ENCODE measurements around the gene GSE1.

The GSE1 gene

DNA sequence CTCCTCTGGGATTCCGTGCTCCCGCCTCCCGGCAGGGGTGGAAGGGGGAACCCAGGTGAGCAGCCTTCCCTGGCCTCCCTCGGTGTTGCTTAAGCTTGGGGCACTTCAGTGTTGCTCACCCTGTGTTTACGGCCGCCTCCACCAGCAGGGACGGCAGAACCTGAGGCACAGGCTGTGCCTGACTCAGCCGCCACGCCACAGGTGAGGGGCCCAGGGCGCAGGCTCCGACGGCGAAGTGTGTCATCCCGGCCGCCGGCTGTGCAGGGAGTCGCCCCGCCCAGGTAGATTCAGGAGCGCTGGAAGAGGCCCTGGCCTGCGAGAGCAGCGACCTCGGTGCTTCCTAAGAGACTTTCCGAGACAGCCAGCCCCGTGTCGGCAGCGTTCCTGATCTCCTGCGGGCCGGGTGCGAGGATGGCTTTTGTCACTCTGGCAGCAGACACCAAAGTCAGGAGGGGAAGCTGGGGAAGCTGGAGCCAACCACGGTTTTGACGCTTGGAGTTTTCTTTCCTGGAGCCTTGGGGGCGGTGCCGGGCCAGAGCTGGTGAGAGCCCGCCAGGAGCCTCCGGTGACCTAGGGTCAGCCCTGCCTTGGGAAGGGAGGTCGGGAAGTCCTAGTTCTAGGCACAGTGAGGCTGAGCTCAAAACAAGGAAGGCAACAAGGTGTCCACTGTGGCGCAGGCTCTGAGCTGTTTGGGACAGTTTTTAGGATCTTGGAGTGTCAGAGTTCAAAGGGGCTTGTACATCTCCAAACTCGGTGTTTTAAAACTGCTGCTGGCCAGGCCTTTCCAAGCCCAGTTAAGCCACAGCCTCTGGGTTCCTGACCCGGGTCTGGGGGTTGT, 2.1 kb downstream of the GSE1 start:
- Histone ChIP-seq H3K4me3 (ENCODE audit: low read length in 2 of 2) (peak overlapping the region in 1 of 2 donors; percentile 29), H3K27ac (ENCODE audit: low read length) (peak overlapping the region; percentile 64), H3K27me3 (ENCODE audit: control insufficient read depth in 1 of 2, insufficient read depth in 2 of 2, low read length in 2 of 2) (no peaks in the 10 kb centered on the region), H3K9me3 (ENCODE audit: control insufficient read depth in 2 of 2, low read length in 2 of 2) (no peaks in the 10 kb centered on the region), H3K4me1 (ENCODE audit: control insufficient read depth, insufficient read depth, low read length) (peaks cover 51% of the 10 kb centered on the region), H3K36me3 (ENCODE audit: control insufficient read depth in 2 of 2, insufficient read depth in 2 of 2, low read length in 2 of 2) (no peaks in the 10 kb centered on the region), H3K9ac (ENCODE audit: low read length in 2 of 2) (no peak overlapping the region)

DNA sequence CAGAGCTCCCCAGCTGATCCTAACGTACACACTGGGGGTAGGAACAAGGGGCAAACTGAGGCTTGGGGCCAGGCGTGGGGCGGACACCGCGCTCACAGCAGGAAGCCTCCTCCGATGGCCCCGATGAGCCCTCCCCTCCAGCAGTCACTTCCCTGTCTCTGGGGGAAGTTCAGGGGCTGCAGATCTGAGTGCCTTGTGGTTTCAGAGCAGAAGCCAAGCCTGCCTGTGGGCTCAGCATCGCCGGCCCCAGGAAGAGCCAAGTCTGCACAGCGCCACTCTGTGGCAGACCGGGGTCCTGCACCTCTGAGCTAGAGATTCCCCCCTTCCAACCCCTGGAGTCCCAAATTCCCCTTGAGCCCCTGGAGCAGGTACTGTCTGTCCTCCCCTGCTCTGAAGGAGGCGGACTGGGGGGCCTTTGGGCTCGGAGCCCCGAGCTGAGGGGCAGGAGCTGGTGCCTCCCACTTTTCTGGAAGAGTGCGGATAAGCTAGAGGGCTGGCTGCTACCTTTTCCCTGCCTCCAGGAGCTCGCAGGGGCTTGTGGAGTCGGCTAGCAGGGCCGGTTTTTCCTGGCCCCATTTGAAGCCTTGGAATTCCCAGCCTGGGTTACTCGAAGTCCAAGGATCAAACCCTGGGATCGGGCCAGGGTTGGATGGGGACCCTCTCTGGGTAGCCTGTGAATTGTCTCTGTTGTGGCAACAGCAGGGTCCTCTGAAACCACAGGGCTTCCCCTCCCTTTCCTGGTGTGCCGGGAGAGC, 2.9 kb downstream of the GSE1 start:
- Histone ChIP-seq H3K36me3 (ENCODE audit: control insufficient read depth in 2 of 2, insufficient read depth in 2 of 2, low read length in 2 of 2) (no peaks in the 10 kb centered on the region), H3K27me3 (ENCODE audit: control insufficient read depth in 1 of 2, insufficient read depth in 2 of 2, low read length in 2 of 2) (no peaks in the 10 kb centered on the region), H3K27ac (ENCODE audit: low read length) (peak overlapping the region; percentile 64), H3K4me3 (ENCODE audit: low read length in 2 of 2) (peak overlapping the region in 1 of 2 donors; percentile 54), H3K9ac (ENCODE audit: low read length in 2 of 2) (no peak overlapping the region), H3K4me1 (ENCODE audit: control insufficient read depth, insufficient read depth, low read length) (peaks cover 44% of the 10 kb centered on the region), H3K9me3 (ENCODE audit: control insufficient read depth in 2 of 2, low read length in 2 of 2) (no peaks in the 10 kb centered on the region)

DNA sequence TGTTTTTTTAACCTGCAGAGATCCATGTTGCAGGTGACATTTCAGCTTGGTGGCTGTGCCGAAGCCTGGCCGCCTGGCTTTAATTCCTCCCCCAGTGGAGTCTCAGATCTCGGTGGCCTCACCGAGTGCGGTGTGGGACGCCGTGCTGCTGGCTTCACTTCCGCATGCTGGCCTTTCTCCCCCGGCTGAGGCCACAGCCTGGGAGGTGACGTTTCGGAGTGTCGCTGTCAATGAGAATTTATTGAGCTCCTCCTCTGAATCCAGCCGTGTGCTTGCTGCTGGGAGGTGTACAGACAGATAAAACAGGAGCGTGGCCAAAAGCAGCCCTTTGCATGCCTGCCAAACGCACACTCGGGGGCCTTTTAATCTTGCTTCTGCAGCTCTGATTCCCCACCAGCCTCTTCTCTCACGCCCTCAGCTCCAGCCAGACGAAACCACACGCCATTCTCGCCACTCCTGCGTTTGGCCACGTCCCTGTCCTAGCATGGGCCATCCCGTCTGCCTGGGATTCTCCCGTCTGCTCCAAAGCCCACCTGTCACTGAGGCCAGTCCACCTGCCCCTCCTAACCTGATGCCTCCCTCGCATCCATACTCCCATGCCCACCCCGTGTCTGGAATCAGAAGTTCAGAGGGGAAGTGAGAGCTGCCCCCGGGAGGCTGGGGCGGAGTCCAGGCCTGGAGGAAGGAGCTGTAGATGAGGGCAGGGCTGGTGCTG, 3.6 kb downstream of the GSE1 start:
- H3K4me1 ChIP-seq (ENCODE audit: control insufficient read depth, insufficient read depth, low read length), result peaks cover 39% of the 10 kb centered on the region
- peak overlapping the region; percentile 31 for H3K27ac ChIP-seq (ENCODE audit: low read length)
- peak overlapping the region in 1 of 2 donors; percentile 54 for H3K4me3 ChIP-seq (ENCODE audit: low read length in 2 of 2)
- H3K27me3 ChIP-seq (ENCODE audit: control insufficient read depth in 1 of 2, insufficient read depth in 2 of 2, low read length in 2 of 2), result no peaks in the 10 kb centered on the region
- H3K9me3 ChIP-seq (ENCODE audit: control insufficient read depth in 2 of 2, low read length in 2 of 2), result no peaks in the 10 kb centered on the region
- no peak overlapping the region for H3K9ac ChIP-seq (ENCODE audit: low read length in 2 of 2)
- no peaks in the 10 kb centered on the region for H3K36me3 ChIP-seq (ENCODE audit: control insufficient read depth in 2 of 2, insufficient read depth in 2 of 2, low read length in 2 of 2)

DNA sequence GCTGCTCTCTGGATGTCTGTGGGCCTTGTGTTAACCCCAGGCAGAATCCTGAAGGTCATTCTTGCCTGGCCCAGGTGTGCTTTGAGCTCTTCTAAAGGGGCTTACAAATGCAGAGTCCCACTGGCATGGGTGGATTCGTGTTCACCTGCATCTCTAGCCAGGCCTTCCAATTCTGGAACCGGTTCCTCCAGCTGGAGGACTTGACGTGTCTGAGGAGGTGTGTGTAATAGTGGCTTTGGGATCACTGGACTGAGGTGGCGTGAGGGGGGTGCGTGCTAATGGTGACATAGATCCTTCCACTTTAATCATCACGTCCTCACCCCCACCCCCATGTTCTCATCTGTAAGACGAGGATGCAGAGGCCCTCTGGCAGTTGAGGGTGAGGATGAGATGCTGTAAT, 4.8 kb downstream of the GSE1 start:
- peaks cover 33% of the 10 kb centered on the region for H3K4me1 ChIP-seq (ENCODE audit: control insufficient read depth, insufficient read depth, low read length)
- no peaks in the 10 kb centered on the region for H3K36me3 ChIP-seq (ENCODE audit: control insufficient read depth in 2 of 2, insufficient read depth in 2 of 2, low read length in 2 of 2)
- no peak overlapping the region for H3K9ac ChIP-seq (ENCODE audit: low read length in 2 of 2)
- no peaks in the 10 kb centered on the region for H3K27me3 ChIP-seq (ENCODE audit: control insufficient read depth in 1 of 2, insufficient read depth in 2 of 2, low read length in 2 of 2)
- no peak overlapping the region for H3K27ac ChIP-seq (ENCODE audit: low read length)
- H3K4me3 ChIP-seq (ENCODE audit: low read length in 2 of 2), result no peak overlapping the region
- no peaks in the 10 kb centered on the region for H3K9me3 ChIP-seq (ENCODE audit: control insufficient read depth in 2 of 2, low read length in 2 of 2)

DNA sequence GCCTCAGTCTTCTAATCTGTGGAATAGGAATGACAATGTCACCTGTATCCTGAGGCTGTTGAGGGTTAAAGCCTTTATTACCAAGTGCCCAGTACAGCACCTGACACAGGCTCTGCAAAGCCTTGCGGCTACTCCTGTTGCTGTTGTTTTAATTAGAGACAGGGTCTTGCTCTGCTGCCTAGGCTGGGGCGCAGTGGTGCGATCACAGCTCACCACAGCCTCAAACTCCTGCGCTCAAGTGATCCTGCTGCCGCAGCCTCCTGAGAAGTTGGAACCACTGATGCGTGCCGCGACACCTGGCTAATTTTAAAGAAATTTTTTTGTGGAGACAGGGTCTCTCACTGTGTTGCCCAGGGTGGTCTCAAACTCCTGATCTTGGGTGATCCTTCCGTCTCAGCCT, 5.4 kb downstream of the GSE1 start:
- Histone ChIP-seq H3K4me3 (ENCODE audit: low read length in 2 of 2) (no peak overlapping the region), H3K4me1 (ENCODE audit: control insufficient read depth, insufficient read depth, low read length) (peaks cover 32% of the 10 kb centered on the region), H3K27ac (ENCODE audit: low read length) (no peak overlapping the region), H3K9me3 (ENCODE audit: control insufficient read depth in 2 of 2, low read length in 2 of 2) (no peaks in the 10 kb centered on the region), H3K36me3 (ENCODE audit: control insufficient read depth in 2 of 2, insufficient read depth in 2 of 2, low read length in 2 of 2) (no peaks in the 10 kb centered on the region), H3K27me3 (ENCODE audit: control insufficient read depth in 1 of 2, insufficient read depth in 2 of 2, low read length in 2 of 2) (no peaks in the 10 kb centered on the region), H3K9ac (ENCODE audit: low read length in 2 of 2) (no peak overlapping the region)

DNA sequence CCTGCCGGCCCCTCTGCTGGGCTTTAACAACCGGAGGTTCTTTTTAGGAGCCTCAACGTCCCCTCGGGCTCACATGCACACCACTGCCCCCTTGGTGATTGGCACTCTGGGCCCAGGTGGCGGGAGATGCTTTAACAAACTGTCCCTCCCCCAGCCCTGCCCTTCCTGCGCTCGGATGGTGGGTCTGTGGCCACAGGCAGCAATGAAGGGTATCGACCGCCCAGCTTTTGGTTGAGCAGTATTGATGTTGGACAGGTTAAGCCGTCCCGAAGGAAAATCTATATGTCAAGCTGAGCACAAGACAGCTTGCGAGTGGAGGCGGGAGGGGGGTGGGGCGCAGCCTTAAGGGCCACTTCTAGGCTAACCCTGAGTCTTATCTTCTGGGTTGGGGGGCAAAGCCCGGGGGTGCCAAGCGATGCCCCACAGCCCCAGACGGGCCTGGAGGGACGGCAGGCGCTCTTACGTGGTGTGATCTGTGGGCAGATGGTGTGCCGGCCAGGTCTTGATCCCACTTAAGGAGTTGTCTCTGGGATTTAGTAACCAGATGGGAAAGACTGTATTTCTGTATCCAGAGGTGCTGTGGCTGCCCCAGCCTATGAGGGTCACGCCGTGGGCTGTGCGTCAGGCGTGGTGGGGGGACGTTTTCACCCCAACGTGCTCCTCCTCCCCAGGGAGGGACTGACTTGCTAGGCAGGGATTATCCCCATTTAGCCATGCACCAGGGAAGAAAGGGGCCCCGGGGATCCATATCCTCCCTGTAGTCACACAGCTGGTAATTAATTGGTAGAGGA, 6.2 kb downstream of the GSE1 start:
- H3K4me1 ChIP-seq (ENCODE audit: control insufficient read depth, insufficient read depth, low read length), result peaks cover 30% of the 10 kb centered on the region
- H3K9ac ChIP-seq (ENCODE audit: low read length in 2 of 2), result no peak overlapping the region
- no peak overlapping the region for H3K4me3 ChIP-seq (ENCODE audit: low read length in 2 of 2)
- H3K9me3 ChIP-seq (ENCODE audit: control insufficient read depth in 2 of 2, low read length in 2 of 2), result no peaks in the 10 kb centered on the region
- H3K27ac ChIP-seq (ENCODE audit: low read length), result no peak overlapping the region
- no peaks in the 10 kb centered on the region for H3K27me3 ChIP-seq (ENCODE audit: control insufficient read depth in 1 of 2, insufficient read depth in 2 of 2, low read length in 2 of 2)
- no peaks in the 10 kb centered on the region for H3K36me3 ChIP-seq (ENCODE audit: control insufficient read depth in 2 of 2, insufficient read depth in 2 of 2, low read length in 2 of 2)

DNA sequence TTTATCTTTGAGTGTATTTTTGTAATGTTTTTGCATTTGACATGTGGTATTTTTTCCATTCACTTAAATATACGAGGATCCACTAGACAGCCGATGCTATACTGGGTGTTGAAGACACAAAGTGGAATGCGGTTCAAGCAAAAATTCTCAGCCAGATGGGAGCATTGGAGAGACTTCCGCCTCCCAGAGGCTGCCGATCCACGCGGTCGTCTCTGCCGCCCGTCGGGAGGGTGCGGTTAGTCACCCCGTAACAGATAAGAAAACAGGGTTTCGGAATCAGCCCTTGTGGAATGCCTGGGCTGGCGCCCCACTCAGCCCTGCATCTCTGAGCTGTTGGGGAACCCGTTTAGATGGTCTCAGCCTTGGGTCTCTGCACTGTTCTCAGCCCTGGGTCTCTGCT, 7.3 kb downstream of the GSE1 start:
- Histone ChIP-seq H3K27ac (ENCODE audit: low read length) (no peak overlapping the region), H3K27me3 (ENCODE audit: control insufficient read depth in 1 of 2, insufficient read depth in 2 of 2, low read length in 2 of 2) (no peaks in the 10 kb centered on the region), H3K9ac (ENCODE audit: low read length in 2 of 2) (no peak overlapping the region), H3K9me3 (ENCODE audit: control insufficient read depth in 2 of 2, low read length in 2 of 2) (no peaks in the 10 kb centered on the region), H3K4me1 (ENCODE audit: control insufficient read depth, insufficient read depth, low read length) (peaks cover 20% of the 10 kb centered on the region), H3K4me3 (ENCODE audit: low read length in 2 of 2) (no peak overlapping the region), H3K36me3 (ENCODE audit: control insufficient read depth in 2 of 2, insufficient read depth in 2 of 2, low read length in 2 of 2) (peaks cover 0 to 2% of the 10 kb centered on the region in 2 donors)

DNA sequence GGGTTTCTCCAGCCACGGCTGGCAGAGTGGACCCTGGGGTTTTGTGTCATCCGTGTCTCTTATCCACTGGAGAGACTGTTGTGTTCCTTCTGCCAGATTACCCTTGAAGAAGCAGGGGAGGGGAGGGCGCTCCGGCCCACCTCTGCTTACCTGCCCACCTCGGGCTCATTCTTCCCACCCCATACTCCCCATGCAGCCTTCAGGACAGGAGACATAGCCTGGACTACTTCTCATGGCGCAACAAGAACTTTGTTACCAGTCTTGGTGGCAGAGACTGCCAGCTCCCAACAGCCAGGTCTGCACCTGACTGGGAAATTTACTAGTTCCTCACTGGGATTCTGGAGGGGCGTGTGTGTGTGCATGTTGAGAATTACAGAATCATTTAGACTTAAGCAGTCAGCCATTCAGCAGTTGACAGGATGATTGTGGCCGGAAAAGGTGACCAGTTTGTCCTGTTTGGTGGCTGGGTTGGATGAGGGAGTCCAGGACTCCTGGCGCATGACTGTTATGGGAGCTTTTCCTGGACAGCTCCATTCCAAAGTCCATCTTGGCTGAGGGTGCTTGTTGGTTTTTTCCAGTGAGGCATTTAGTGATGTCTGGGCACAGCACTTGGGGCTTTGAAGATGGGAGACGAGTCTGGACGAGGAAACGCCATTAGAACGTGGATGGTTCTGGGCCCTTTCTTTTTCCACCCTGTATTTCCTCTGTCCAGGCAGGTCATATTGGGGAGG, 8.7 kb downstream of the GSE1 start:
- H3K9ac ChIP-seq (ENCODE audit: low read length in 2 of 2), result no peak overlapping the region

DNA sequence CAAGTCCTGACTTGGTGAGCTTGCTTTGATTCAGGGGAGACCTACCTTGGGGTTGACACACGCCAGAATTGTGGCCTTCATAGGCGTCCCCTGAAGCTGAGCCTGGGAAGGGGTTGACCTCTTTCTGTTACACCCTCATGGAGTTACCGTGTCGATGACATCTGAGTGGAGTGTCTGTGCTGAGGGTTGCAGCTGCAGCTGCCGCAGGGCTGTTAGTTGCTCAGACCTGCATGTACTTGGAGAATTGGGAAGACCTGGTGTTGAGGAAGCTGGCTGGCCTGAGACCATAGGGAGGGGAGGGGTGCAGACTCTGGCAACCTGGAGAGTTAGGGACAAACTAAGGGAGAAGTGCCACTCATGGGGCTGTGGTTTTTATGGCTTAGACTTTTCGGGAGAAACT, 9.6 kb downstream of the GSE1 start:
- Histone ChIP-seq H3K27me3 (ENCODE audit: control insufficient read depth in 1 of 2, insufficient read depth in 2 of 2, low read length in 2 of 2) (no peaks in the 10 kb centered on the region), H3K9me3 (ENCODE audit: control insufficient read depth in 2 of 2, low read length in 2 of 2) (no peaks in the 10 kb centered on the region), H3K9ac (ENCODE audit: low read length in 2 of 2) (no peak overlapping the region), H3K4me1 (ENCODE audit: control insufficient read depth, insufficient read depth, low read length) (peaks cover 22% of the 10 kb centered on the region), H3K27ac (ENCODE audit: low read length) (no peak overlapping the region), H3K4me3 (ENCODE audit: low read length in 2 of 2) (no peak overlapping the region), H3K36me3 (ENCODE audit: control insufficient read depth in 2 of 2, insufficient read depth in 2 of 2, low read length in 2 of 2) (peaks cover 0 to 3% of the 10 kb centered on the region in 2 donors)

More for the DNA sequence above, 8.7 kb downstream of the GSE1 start:
- Histone ChIP-seq H3K27me3 (ENCODE audit: control insufficient read depth in 1 of 2, insufficient read depth in 2 of 2, low read length in 2 of 2) (no peaks in the 10 kb centered on the region), H3K9me3 (ENCODE audit: control insufficient read depth in 2 of 2, low read length in 2 of 2) (no peaks in the 10 kb centered on the region), H3K4me1 (ENCODE audit: control insufficient read depth, insufficient read depth, low read length) (peaks cover 18% of the 10 kb centered on the region), H3K27ac (ENCODE audit: low read length) (no peak overlapping the region), H3K36me3 (ENCODE audit: control insufficient read depth in 2 of 2, insufficient read depth in 2 of 2, low read length in 2 of 2) (peaks cover 0 to 3% of the 10 kb centered on the region in 2 donors), H3K4me3 (ENCODE audit: low read length in 2 of 2) (no peak overlapping the region)
